MM.1S (cell line): ENCODE results near the gene FEZF1.

Experiments
- DNase-seq: peaks from one replicate; pipeline ENCODE4 v3.0.0-alpha.2; 2015
- H2AFZ ChIP-seq: fragments of 300-600 bp; sonication (generic); 2 replicates; pipeline ENCODE4 v1.6.0; 2016; ENCODE audit warnings: antibody characterized with exemption, low read length
- H3F3A ChIP-seq: fragments of 300-600 bp; sonication (generic); 2 replicates; pipeline ENCODE4 v1.6.1; 2016; ENCODE audit warnings: mild to moderate bottlenecking, antibody characterized with exemption, low read length, moderate library complexity, mixed read lengths; ENCODE audit not compliant: insufficient read depth
- H3K27ac ChIP-seq: fragments of 300-600 bp; sonication (generic); 2 replicates; pipeline ENCODE4 v1.5.1; 2016; ENCODE audit warnings: mild to moderate bottlenecking, low read length
- H3K27me3 ChIP-seq: fragments of 300-600 bp; sonication (generic); replicated peaks from 2 replicates; pipeline ENCODE4 v1.6.0; 2016; ENCODE audit warnings: low read length; ENCODE audit not compliant: insufficient read depth
- H3K36me3 ChIP-seq: fragments of 300-600 bp; sonication (generic); replicated peaks from 2 replicates; pipeline ENCODE4 v1.6.1; 2016; ENCODE audit warnings: mild to moderate bottlenecking, low read length, mixed read lengths; ENCODE audit not compliant: insufficient read depth
- H3K4me1 ChIP-seq: fragments of 300-600 bp; sonication (generic); 2 replicates; pipeline ENCODE4 v1.6.1; 2016; ENCODE audit warnings: low read length, mixed read lengths
- H3K4me2 ChIP-seq: fragments of 300-600 bp; sonication (generic); 2 replicates; pipeline ENCODE4 v1.6.0; 2016; ENCODE audit warnings: low read depth, low read length
- H3K4me3 ChIP-seq: fragments of 300-600 bp; sonication (generic); 2 replicates; pipeline ENCODE4 v1.5.1; 2016; ENCODE audit warnings: low read length, mixed read lengths
- H3K79me2 ChIP-seq: fragments of 300-600 bp; sonication (generic); 2 replicates; pipeline ENCODE4 v1.6.1; 2016; ENCODE audit warnings: mixed run types, low read length, mixed read lengths
- H3K9ac ChIP-seq: fragments of 300-600 bp; sonication (generic); 2 replicates; pipeline ENCODE4 v1.6.1; 2016; ENCODE audit warnings: low read length, mixed read lengths
- H3K9me2 ChIP-seq: fragments of 300-600 bp; sonication (generic); replicated peaks from 2 replicates; pipeline ENCODE4 v1.6.1; 2016; ENCODE audit warnings: mild to moderate bottlenecking, low read length, mixed read lengths; ENCODE audit not compliant: insufficient read depth
- H3K9me3 ChIP-seq: fragments of 300-600 bp; sonication (generic); replicated peaks from 2 replicates; pipeline ENCODE4 v1.6.1; 2016; ENCODE audit warnings: mild to moderate bottlenecking, low read length, mixed read lengths; ENCODE audit not compliant: insufficient read depth
- H4K20me1 ChIP-seq: fragments of 300-600 bp; sonication (generic); 2 replicates; pipeline ENCODE4 v1.6.1; 2016; ENCODE audit warnings: mild to moderate bottlenecking, low read length, moderate library complexity, mixed read lengths; ENCODE audit not compliant: insufficient read depth
- EZH2 ChIP-seq: fragments of 300-600 bp; sonication (generic); optimal IDR thresholded peaks from 2 replicates; pipeline ENCODE3; 2017; ENCODE audit warnings: low read depth, mild to moderate bottlenecking, antibody characterized with exemption, low read length, mixed read lengths
- EZH2phosphoT487 ChIP-seq: fragments of 300-600 bp; sonication (generic); IDR thresholded peaks from 2 replicates; pipeline ENCODE4 v1.6.1; 2018; ENCODE audit warnings: antibody characterized with exemption, low read length
- TF ChIP-seq, protein P1 (sequence below): fragments of 300-600 bp; sonication (generic); IDR thresholded peaks from 2 replicates; pipeline ENCODE4 v1.5.1; 2016; ENCODE audit warnings: antibody characterized with exemption, low read length, mixed read lengths

FEZF1 gene

GRCh38 chr7:122262246-122262645, 42.3 kb downstream of the FEZF1 start:
- Histone ChIP-seq H3F3A (no peaks in the 10 kb centered on the region), H3K9me3 (no peaks in the 10 kb centered on the region)
- TF ChIP-seq EZH2 (no peak), EZH2phosphoT487 (no peak)
- TF ChIP-seq, protein P1, sequence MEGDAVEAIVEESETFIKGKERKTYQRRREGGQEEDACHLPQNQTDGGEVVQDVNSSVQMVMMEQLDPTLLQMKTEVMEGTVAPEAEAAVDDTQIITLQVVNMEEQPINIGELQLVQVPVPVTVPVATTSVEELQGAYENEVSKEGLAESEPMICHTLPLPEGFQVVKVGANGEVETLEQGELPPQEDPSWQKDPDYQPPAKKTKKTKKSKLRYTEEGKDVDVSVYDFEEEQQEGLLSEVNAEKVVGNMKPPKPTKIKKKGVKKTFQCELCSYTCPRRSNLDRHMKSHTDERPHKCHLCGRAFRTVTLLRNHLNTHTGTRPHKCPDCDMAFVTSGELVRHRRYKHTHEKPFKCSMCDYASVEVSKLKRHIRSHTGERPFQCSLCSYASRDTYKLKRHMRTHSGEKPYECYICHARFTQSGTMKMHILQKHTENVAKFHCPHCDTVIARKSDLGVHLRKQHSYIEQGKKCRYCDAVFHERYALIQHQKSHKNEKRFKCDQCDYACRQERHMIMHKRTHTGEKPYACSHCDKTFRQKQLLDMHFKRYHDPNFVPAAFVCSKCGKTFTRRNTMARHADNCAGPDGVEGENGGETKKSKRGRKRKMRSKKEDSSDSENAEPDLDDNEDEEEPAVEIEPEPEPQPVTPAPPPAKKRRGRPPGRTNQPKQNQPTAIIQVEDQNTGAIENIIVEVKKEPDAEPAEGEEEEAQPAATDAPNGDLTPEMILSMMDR = no peak

GRCh38 chr7:122261442-122261841, 43.1 kb downstream of the FEZF1 start:
- Histone ChIP-seq H3K4me3 (no peak overlapping the region), H3F3A (no peaks in the 10 kb centered on the region), H3K4me1 (0 out of 2 replicates have a peak, but pooled peaks cover 3% of the 10 kb centered on the region), H3K9ac (no peak overlapping the region), H3K9me3 (no peaks in the 10 kb centered on the region), H3K27me3 (no peaks in the 10 kb centered on the region), H3K36me3 (no peaks in the 10 kb centered on the region), H3K79me2 (no peaks in the 10 kb centered on the region), H3K27ac (no peak overlapping the region), H3K9me2 (no peaks in the 10 kb centered on the region), H4K20me1 (no peaks in the 10 kb centered on the region), H3K4me2 (no peak overlapping the region), H2AFZ (no peak overlapping the region)
- TF ChIP-seq EZH2 = no peak
- no peak for TF ChIP-seq EZH2phosphoT487
- TF ChIP-seq, protein P1 = no peak
- no peak for DNase-seq

More at GRCh38 chr7:122262246-122262645, 42.3 kb downstream of the FEZF1 start:
- no peaks in the 10 kb centered on the region for H3K9me2 ChIP-seq
- no peak overlapping the region for H3K9ac ChIP-seq
- no peaks in the 10 kb centered on the region for H3K79me2 ChIP-seq
- 0 out of 2 replicates have a peak, but pooled peaks cover 8% of the 10 kb centered on the region for H3K4me1 ChIP-seq
- H2AFZ ChIP-seq = no peak overlapping the region
- H3K4me3 ChIP-seq = no peak overlapping the region
- DNase-seq = no peak
- no peaks in the 10 kb centered on the region for H3K36me3 ChIP-seq
- H3K27me3 ChIP-seq = no peaks in the 10 kb centered on the region
- H4K20me1 ChIP-seq = no peaks in the 10 kb centered on the region
- H3K4me2 ChIP-seq = no peak overlapping the region
- no peak overlapping the region for H3K27ac ChIP-seq

- Histone ChIP-seq H3K4me1 (no peaks in the 10 kb centered on the region), H3K9ac (no peak overlapping the region), H3K36me3 (no peaks in the 10 kb centered on the region), H3F3A (no peaks in the 10 kb centered on the region), H2AFZ (no peak overlapping the region), H3K27me3 (no peaks in the 10 kb centered on the region), H3K27ac (no peak overlapping the region), H3K9me3 (no peaks in the 10 kb centered on the region), H4K20me1 (no peaks in the 10 kb centered on the region), H3K79me2 (no peaks in the 10 kb centered on the region), H3K9me2 (no peaks in the 10 kb centered on the region), H3K4me3 (no peak overlapping the region), H3K4me2 (no peak overlapping the region)
- DNase-seq = no peak
- no peak for TF ChIP-seq EZH2phosphoT487
- no peak for TF ChIP-seq EZH2
- TF ChIP-seq, protein P1 = no peak
Measured at GRCh38 chr7:122261016-122261415, 43.5 kb downstream of the FEZF1 start.
